HG02885 (cell line): Measurements from ENCODE around the gene PFDN4.
"Not testable (repeated sequence)": the region's sequence is repeated elsewhere in the genome, so short reads cannot be mapped to it uniquely, and the experiment has no call there.

Source experiments
- ATAC-seq: cut with Tn5 transposase; IDR thresholded peaks from one replicate; pipeline ENCODE4 v1.9.1; 2021; ENCODE audit warnings: mild to moderate bottlenecking; ENCODE audit not compliant: unreplicated experiment, poor library complexity

Gene PFDN4

DNA sequence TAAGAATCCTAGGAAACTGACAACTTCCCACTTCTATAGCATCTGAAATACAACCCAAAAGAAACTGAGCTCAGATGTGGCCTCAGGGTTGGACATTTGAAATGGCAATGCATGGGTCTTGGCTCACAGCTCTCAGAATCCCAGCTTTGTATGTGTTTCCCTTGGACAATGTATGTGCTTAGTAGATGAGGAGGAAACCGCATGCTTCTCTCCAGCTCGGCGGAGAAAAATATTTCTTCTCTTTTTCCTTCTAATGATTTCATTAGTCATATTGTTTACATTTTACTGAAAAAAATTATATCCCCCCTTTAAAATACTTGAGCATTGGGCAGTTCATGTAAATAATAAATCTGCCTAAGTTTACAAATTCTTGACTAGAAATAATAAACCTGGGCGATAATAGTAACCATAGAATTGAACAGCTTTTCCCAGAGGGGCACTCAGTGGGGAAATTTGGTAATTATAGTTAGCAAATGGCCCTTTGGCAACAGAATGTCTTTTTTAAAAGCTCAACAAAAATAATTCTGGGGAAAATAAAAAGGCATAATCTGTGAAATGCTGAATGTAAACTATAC is 55.3 kb downstream of the PFDN4 start:
- no peak for ATAC-seq

DNA sequence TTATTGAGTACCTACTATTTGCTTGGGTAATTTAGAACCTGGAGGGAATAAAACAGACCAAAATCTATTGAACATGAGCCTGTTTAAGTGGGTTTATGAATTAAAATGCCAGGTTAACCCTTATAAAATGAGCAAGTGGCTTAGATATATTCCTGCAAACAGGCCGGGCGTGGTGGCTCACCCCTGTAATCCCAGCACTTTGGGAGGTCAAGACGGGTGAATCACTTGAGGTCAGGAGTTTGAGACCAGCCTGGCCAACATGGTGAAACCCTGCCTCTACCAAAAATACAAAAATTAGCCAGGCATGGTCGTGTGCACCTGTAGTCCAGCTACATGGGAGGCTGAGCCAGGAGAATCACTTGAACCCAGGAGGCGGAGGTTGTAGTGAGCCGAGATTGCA is 57.9 kb downstream of the PFDN4 start:
- not testable (repeated sequence) for ATAC-seq

DNA sequence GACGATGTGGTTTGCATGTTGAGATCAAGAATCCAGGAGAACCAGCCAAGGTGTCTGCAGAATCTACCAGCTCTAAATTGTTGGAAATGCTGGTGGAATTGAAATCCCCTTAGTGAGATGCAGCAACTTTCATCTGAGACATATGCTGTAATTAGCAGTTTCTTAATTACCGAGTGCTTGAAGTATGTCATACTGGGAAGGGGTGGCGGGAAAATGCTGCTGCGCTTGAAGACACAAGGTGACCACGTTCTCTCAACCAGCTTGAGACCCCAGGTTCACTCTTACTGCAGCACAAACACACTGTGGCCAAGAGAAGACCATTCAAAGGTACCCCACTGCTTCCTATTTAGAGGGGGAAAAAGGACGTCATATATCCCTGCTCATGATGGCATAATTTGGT is 59.0 kb downstream of the PFDN4 start:
- ATAC-seq = no peak

DNA sequence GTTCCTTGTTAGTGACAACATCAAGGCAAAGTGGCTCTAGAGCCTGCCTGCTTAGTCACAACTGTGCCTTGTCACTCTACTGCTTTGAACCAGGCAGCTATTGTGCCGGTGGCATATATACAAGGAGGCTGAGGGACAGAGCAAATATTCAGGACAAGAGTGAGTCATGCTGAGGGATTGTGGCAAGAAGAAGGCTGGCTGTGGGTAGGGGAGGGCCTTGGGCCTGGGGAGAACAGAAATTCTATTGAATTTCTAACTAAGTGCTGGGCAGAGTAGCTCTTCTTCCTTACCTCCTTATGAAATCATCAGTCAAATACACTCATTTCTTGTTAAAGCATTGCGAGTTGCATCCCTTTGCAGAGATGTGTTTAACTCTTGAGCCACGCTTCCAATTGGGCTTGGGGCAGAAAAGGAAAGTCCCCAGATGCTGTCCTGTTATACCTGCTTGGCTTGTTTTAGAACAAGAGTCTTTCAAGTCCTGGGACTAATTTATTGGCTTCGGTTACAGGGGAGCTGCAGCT is 59.7 kb downstream of the PFDN4 start:
- ATAC-seq = no peak

DNA sequence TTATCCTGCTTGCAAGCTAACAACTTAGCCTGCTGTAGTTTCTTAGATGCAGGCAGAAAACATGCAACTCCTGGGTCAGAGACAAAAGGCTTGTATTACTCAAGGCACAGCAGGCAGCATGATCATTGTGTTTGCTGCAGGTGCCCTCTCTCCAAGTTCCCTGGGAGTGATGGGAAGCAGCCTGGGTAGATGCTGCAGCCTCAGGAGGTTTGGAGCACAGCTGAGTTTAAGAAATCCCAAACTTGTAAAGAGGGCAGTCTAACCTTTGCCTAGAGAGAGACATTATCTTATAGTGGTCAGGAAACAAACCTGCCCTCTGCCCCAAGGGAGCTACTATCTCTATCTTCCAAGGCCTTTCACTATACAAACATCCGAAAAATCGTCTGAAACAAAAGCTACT is 61.1 kb downstream of the PFDN4 start:
- no peak for ATAC-seq
